ENCODE measurements around the gene CALD1.

Gene CALD1

DNA sequence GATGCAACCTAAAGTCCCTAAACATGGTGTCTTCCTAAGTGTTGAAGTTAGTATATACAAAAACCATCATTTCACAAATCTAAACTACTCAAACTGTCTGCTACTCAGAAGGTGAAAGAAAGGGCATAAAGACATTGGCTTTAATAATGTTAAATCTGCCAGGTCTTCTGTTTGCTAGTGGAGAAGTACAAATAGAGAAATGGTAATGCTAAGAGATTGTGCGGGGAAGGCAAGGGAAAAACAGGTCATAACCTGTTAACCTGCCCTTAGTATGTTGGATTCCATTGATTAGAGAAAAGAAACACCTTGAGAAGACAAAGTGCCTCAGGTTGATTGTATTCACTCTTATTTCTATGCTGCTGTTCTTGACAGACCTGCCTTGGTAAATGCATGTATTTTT lies 80.3 kb downstream of the CALD1 start:
- H3K27ac ChIP-seq (replicated peaks): no peak overlapping the region
- DNase-seq (ENCODE audit: low read depth in 1 of 2, low spot score in 1 of 2): no peak
- no peak overlapping the region for H3K4me3 ChIP-seq (replicated peaks; ENCODE audit: insufficient read depth, low read length)
- H3K27me3 ChIP-seq (ENCODE audit: insufficient read depth, poor library complexity, severe bottlenecking): peaks cover 2% of the 10 kb centered on the region
- TF ChIP-seq SPI1 (IDR thresholded peaks at IDR 0.05; ENCODE audit: borderline replicate concordance, low read depth) (no peak), POLR2AphosphoS5 (IDR thresholded peaks at IDR 0.05; ENCODE audit: low read depth) (no peak), CTCF (IDR thresholded peaks at IDR 0.05; ENCODE audit: insufficient read depth, low read length) (no peak), REST (IDR thresholded peaks at IDR 0.05; ENCODE audit: insufficient replicate concordance, low read depth) (no peak), GABPA (IDR thresholded peaks at IDR 0.05; ENCODE audit: low read depth) (no peak)

DNA sequence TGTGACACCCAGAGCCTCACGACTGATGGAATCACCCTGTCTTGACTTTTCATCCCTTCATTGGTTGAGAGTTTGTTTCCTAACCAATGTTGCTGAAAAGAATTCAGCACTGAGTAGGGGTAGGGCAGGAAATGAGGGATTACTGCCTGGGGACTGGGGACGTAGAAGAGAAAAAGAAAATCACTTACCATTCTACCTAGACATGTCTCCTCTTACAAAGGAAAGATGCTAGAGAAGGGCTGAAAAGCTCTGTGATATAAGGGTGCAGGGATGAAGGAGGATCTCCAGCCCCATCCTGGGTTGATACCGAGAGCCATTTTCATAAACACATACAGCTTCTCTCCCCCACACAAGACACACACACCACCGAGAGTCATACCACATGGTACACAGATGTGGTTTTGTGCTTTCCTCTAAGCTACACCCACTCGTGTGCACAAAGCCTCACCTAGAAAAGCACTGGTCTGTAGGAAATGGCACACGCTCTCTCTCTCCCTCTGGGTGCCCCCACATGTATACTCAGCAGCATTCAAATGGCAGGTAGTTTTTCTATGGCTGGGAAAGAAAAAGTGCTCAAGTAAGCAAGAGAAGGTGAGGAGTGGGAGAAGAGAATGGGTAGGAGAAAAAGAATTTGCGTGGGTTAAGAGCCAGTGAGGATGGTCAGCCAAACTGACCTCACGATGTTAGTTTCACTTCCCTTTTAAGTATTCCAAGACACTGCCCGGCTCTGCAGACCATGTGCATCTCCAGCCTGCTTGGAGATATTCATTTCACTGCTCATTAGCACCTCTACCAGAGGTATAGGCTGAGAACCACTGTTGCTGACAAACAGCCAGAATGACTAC lies 85.8 kb downstream of the CALD1 start:
- TF ChIP-seq GABPA (IDR thresholded peaks at IDR 0.05; ENCODE audit: low read depth) (no peak), REST (IDR thresholded peaks at IDR 0.05; ENCODE audit: insufficient replicate concordance, low read depth) (no peak), SPI1 (IDR thresholded peaks at IDR 0.05; ENCODE audit: borderline replicate concordance, low read depth) (no peak), CTCF (IDR thresholded peaks at IDR 0.05; ENCODE audit: insufficient read depth, low read length) (no peak), POLR2AphosphoS5 (IDR thresholded peaks at IDR 0.05; ENCODE audit: low read depth) (no peak)
- DNase-seq (ENCODE audit: low read depth in 1 of 2, low spot score in 1 of 2): no peak
- peaks cover 2% of the 10 kb centered on the region for H3K27me3 ChIP-seq (ENCODE audit: insufficient read depth, poor library complexity, severe bottlenecking)
- H3K27ac ChIP-seq (replicated peaks): no peak overlapping the region
- no peak overlapping the region for H3K4me3 ChIP-seq (replicated peaks; ENCODE audit: insufficient read depth, low read length)

GRCh38 chr7:134866617-134867016 lies 87.2 kb downstream of the CALD1 start:
- no peak for DNase-seq (ENCODE audit: low read depth in 1 of 2, low spot score in 1 of 2)
- Histone ChIP-seq H3K27ac (replicated peaks) (no peak overlapping the region), H3K4me3 (replicated peaks; ENCODE audit: insufficient read depth, low read length) (no peak overlapping the region), H3K27me3 (ENCODE audit: insufficient read depth, poor library complexity, severe bottlenecking) (peaks cover under 1% of the 10 kb centered on the region)
- TF ChIP-seq REST (IDR thresholded peaks at IDR 0.05; ENCODE audit: insufficient replicate concordance, low read depth) (no peak), POLR2AphosphoS5 (IDR thresholded peaks at IDR 0.05; ENCODE audit: low read depth) (no peak), CTCF (IDR thresholded peaks at IDR 0.05; ENCODE audit: insufficient read depth, low read length) (no peak), SPI1 (IDR thresholded peaks at IDR 0.05; ENCODE audit: borderline replicate concordance, low read depth) (no peak), GABPA (IDR thresholded peaks at IDR 0.05; ENCODE audit: low read depth) (no peak)

All from HL-60 (cell line).